GM18858 (cell line): Measurements from ENCODE around the gene FAM110A.
"Not testable (repeated sequence)": the region's sequence is repeated elsewhere in the genome, so short reads cannot be mapped to it uniquely, and the experiment has no call there.

Source experiments
- ATAC-seq: cut with Tn5 transposase; IDR thresholded peaks from one replicate; pipeline ENCODE4 v1.9.1; 2021; ENCODE audit not compliant: unreplicated experiment

The FAM110A gene

GRCh38 chr20:841568-842546, 8.3 kb downstream of the FAM110A start:
- no peak for ATAC-seq

- no peak for ATAC-seq
Observed at GRCh38 chr20:842547-842940, 9.0 kb downstream of the FAM110A start.

- no peak for ATAC-seq
Observed at GRCh38 chr20:843912-844311, 10.4 kb downstream of the FAM110A start.

GRCh38 chr20:844473-845225, 11.1 kb downstream of the FAM110A start:
- peak; percentile 93 for ATAC-seq

GRCh38 chr20:845226-845868, 11.8 kb downstream of the FAM110A start:
- no peak for ATAC-seq

GRCh38 chr20:845941-846893, 12.7 kb downstream of the FAM110A start:
- no peak for ATAC-seq

- ATAC-seq: no peak
Observed at GRCh38 chr20:846894-847278, 13.4 kb downstream of the FAM110A start.

- no peak for ATAC-seq
Observed at GRCh38 chr20:848193-848592, 14.7 kb downstream of the FAM110A start.

- ATAC-seq: not testable (repeated sequence)
Observed at GRCh38 chr20:848731-849130, 15.2 kb downstream of the FAM110A start.

- ATAC-seq: no peak
Observed at GRCh38 chr20:853406-853996, 20.0 kb downstream of the FAM110A start.

GRCh38 chr20:854601-855000, 21.1 kb downstream of the FAM110A start:
- no peak for ATAC-seq

GRCh38 chr20:855466-856360, 22.2 kb downstream of the FAM110A start:
- ATAC-seq: no peak

- no peak for ATAC-seq
Observed at GRCh38 chr20:856361-856775, 22.9 kb downstream of the FAM110A start.

GRCh38 chr20:858011-858410, 24.5 kb downstream of the FAM110A start:
- no peak for ATAC-seq

GRCh38 chr20:859751-860231, 26.3 kb downstream of the FAM110A start:
- ATAC-seq: no peak

- no peak for ATAC-seq
Observed at GRCh38 chr20:860891-861290, 27.4 kb downstream of the FAM110A start.

- ATAC-seq: no peak
Observed at GRCh38 chr20:865440-865839, 31.9 kb downstream of the FAM110A start.

- ATAC-seq: no peak
Observed at GRCh38 chr20:868279-868678, 34.8 kb downstream of the FAM110A start.

GRCh38 chr20:869606-870005, 36.1 kb downstream of the FAM110A start:
- ATAC-seq: no peak
